CD4-positive, alpha-beta T cell treated with Interferon alpha-2 for 1 hour (primary cell): ENCODE data around the gene GLS.
A peak's percentile ranks its signal among the peaks of the same experiment; 100 is the strongest.
"Not testable (repeated sequence)": the region's sequence is repeated elsewhere in the genome, so short reads cannot be mapped to it uniquely, and the experiment has no call there.

Source experiments
- DNase-seq, 2 donors: peaks; one replicate each; pipeline ENCODE4 v3.0.0-alpha.2; 2020 to 2022

Gene GLS

GRCh38 chr2:190938771-190939335, 58.2 kb downstream of the GLS start:
- no peak for DNase-seq

DNA sequence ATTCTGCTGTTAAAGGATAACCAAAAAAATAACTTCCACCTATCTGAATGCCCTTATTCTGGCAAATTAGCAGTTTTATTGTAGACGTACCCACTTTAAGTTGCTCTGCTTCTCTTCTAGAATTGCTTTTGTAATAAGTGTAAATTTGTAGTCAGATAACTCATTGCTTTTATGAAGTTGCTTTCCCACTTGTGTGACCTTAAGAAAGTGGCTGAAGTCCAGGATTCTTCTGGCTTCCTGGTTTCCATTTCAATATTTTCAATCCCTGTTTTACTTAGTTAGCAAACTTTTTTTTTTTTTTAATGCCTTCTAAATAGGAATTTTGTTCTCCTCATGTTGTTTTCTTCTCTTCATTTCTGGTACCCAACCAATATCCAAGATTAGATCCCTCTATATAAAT, 59.8 kb downstream of the GLS start:
- no peak for DNase-seq

- no peak for DNase-seq
These were observed 61.0 kb downstream of the GLS start for GRCh38 chr2:190941571-190941970.

GRCh38 chr2:190942697-190943096, 62.1 kb downstream of the GLS start:
- DNase-seq, result no peak

DNA sequence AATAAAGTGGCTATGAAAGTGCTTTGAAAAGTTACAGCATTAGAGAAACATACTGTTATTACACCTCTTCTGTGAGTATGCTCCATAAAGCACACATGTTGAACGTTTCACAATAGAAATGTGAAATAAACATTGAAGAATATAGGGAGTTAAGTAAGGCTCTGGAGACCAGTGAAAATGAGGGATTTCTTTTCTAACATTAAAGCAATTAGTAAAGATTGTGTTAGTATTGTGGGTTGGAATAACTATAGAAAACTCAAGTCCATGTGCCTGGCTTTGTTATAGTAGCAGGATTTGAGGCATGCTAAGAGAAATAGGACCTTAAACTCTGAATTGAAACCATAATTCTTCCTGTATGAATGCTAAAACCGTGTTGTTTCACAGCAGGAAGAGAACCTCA, 63.1 kb downstream of the GLS start:
- DNase-seq, result no peak

DNA sequence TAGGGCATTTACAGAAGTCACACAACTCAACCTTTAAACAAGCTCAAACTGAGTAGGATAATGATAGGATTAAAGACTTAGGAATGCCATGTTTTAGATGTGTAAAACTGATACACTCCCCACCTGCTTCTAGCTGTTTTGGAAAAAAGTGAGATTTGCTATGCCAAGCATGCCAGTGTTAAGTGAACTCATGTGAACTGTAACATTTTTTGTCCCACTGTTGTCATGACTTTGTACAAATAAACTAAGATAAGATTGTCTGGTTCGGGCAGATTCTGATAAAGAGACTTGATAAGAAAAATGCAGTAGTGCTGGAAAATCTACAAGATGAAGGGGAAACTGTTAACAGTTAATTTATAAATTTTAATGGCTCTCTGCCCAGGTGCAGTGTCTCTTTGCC, 66.5 kb downstream of the GLS start:
- DNase-seq, result peak in 1 of 2 donors; percentile 23

GRCh38 chr2:190947711-190948251, 67.2 kb downstream of the GLS start:
- peak in 1 of 2 donors; percentile 48 for DNase-seq

GRCh38 chr2:190948671-190949070, 68.0 kb downstream of the GLS start:
- DNase-seq, result no peak

- DNase-seq, result no peak
These were observed 70.0 kb downstream of the GLS start for GRCh38 chr2:190950566-190950991.

- DNase-seq, result no peak
These were observed 72.6 kb downstream of the GLS start for GRCh38 chr2:190953257-190953656.

DNA sequence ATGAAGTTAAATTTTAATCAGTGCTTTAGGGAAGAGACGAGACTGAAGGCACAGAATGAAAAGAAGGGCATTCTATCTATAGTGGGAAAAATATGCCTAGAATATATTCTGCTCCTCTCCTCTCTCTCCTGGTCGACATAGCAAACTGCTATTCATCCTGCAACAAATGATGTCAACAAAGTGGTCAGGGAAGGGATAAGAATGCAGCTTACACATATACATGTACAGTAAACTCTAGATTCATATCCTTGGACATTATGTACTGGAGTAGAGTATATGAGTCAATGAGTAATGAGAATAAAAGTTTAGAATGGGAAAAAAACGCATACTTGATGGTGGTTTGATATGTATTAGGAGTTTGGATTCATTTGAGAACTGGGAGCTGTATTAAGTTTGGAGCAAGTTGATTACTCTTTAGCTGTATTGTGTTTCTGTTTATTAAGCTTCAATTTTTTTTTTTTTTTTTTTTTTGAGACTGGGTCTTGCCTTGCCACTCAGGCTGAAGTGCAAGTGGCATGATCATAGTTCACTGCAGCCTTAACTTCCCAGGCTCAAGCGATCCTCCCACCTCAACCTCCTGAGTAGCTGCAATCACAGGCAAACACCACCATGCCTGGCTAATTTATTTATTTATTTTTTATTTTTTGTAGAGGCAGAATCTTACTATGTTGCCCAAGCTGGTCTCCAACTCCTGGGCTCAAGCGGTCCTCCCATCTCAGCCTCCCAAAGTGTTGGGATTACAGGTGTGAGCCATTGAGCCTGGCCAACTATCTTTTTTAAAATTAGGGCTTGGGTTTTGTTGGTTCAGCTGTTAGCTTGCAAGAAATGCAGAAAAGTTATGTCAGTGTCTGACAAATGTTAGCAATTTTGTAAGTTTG, 79.5 kb downstream of the GLS start:
- DNase-seq, result no peak

- DNase-seq, result not testable (repeated sequence)
These were observed 80.5 kb downstream of the GLS start for GRCh38 chr2:190961117-190961516.

DNA sequence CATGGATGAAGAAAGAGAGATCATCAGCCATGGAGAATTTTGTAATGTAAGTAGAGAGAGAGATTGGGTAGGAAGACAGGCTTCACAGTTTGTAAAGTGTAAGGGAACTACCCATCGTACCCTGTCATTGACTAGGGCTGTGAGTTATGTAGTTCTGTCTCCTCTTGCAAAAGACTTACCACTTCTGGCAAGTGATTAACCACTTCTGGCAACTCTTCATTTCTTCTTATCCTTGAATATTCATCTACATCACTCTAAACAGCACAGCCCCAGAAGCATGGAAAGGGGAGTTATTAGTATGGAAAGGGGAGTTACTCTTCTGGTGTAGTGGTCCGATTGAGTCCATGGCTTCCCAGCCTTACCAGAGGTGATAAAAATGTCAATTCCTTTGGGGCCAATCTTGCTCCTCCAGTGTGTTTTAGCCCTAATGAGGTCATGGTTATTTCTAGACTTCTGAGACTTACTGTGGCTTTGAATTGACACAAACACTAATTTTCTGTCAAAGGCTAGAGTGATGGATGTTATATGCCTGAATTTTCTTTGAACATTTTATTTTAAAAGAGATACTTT, 81.4 kb downstream of the GLS start:
- no peak for DNase-seq

GRCh38 chr2:190963088-190963487, 82.5 kb downstream of the GLS start:
- DNase-seq, result no peak

DNA sequence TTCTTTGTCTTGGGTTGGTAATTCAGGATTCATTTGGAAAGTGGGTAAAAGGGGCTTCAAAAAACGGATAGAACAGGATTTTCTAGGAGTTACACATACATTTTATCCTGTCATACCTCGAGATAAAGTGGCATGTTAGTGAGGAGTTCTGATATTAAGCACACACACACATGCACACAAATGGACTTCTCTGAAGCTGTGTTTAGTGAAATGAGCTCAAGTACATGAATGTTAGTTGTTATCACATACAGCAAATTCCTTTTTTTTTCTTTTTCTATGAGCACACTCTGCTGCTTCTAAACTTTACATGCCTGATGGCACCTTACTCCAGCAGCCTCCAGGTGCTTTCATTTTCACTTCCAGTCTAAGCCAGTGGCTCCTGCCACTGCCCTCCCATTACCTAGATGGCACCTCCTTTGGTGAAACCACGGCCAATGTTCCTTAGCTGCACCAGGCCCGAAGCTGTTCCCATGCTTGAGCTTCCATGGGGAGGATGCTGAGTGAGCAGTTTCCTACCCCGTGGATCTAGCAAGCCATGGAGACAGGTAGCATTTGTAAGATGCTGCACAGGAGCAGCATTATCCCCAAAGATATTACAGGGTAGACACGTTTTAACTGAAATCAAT, 83.7 kb downstream of the GLS start:
- peak in 1 of 2 donors; percentile 31 for DNase-seq

DNA sequence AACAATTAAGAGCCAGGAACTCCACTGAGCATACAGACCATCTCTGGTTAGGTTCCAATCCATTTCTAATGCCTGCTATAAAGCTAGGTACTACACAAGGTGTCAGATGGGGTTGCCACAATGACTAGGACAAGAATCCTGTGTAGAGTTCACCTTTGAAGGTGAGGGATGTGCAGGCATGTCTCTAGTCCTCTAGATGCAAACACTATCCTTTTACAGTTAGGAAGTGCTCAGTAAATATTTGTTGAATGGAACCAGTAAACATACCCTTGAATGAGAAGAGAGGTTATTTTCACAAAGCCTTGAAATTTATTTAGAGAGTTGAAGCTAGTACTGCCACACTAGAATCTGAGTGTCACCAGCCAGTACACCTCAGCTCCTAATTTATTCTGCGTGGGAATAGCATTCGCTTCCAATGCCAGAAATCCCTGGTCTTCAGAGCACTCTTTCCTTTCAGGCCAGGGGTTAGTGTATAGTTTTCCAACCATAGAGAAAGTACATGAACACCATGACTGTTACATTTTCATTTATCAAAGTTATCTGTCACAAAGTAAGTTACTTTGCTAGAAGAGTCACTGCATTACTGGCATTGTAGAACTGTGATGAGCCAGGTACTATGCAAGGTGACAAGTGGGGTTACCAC, 85.1 kb downstream of the GLS start:
- DNase-seq, result no peak

DNA sequence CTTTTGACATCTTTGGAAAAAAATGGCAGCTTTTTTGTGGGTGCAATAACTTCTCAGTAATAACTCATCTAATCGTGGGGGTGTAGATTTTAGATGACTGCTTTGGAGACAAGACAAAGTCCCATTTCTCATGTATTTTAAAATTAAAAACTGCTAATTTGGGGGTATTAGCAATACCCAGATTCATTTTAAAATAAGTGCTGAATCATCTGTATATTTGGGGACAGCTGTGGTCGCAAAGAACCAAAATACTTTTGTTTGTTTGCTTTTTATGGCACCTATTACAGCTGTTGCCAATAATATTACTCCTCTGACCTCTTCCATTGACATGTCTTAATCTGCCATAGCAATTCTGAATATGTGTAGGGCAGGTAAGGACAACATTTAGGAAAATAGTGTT, 87.9 kb downstream of the GLS start:
- no peak for DNase-seq

DNA sequence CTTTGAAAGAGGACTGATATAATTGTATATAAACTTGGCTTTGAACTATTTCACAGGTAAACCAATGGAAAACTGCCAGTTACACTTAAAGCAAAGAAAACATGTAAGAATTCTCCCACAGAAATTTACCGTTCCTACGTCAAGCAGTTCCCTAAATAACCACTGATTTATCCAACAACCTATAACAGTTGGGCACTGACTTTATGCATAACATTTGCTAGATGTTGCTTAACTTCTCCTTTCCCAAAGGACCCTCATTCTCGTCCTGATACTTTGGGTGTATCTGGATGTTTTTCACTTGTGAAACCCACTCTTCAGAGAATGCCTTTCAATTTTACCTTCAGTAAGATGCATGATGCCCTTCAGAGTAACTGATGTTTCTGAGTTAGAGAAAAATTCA, 89.5 kb downstream of the GLS start:
- DNase-seq, result no peak

- DNase-seq, result no peak
These were observed 90.4 kb downstream of the GLS start for GRCh38 chr2:190970873-190971506.

- no peak for DNase-seq
These were observed 91.6 kb downstream of the GLS start for GRCh38 chr2:190972213-190972612.

DNA sequence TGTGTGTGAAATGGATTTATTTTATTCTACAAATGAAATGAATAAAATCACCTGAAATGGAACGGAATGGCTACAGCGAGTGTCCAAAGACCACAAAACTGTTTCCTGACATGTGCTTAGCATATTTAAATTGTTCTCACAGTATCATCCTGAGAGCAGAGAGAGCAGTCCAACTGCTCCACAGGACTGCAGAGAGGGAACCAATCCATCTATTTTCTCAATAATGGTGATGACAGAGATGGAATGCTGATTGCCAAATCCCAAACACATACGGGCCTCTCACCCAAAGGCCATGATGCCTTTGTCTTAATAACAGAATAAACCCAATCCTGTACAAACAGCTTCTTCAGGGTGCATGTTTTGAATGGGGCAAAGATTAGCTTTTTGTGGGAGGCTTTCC, 92.2 kb downstream of the GLS start:
- DNase-seq, result no peak

DNA sequence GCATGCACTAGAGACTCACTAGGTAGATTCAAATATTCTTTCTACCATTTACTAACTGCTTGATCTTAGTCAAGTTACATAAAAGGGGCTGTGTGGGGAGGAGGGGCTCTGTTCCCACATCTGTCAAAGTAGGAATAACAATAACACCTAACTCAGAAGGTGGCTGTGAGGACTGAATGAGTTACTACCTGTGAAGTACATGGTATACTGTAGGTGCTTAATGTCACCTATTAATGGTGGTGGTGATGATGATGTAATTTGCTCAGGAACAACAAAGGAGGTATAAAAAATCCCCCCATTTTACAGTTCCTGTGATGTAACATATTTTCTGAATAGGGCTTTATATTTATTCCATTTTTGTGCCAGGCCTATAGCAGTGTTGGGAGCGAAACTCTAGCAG, 92.6 kb downstream of the GLS start:
- DNase-seq, result no peak
